ENCODE results near the gene NLN.

Gene NLN

DNA sequence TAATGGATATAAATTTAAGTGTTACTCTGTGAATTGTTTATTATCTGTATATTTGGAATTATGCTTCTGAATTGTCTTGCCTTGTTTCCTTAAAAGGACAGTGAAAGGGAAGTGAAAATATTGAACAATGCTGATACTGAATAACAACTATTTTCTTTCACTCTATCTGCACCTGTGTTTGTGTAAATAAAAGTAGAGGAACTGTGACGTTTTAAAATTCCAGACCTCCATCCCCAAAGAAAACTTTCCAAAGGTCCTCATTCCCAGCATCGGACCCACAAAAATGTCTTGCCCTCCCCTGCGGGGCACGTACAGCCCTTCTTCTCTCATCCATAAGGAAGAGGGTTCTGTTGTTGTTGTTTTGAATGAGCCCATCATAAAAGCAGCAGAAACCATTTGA is 100.0 kb downstream of the NLN start:
- Histone ChIP-seq H3K36me3 (ENCODE audit: insufficient read depth, low read length) (peaks cover 7% of the 10 kb centered on the region), H3K4me3 (ENCODE audit: low read length) (no peak overlapping the region), H3K4me1 (ENCODE audit: insufficient read depth, low read length) (peaks cover 18% of the 10 kb centered on the region), H3K27me3 (ENCODE audit: insufficient read depth, low read length) (no peaks in the 10 kb centered on the region), H3K9me3 (ENCODE audit: low read length) (no peaks in the 10 kb centered on the region), H2AFZ (ENCODE audit: low read depth, low read length) (no peak overlapping the region)

- Histone ChIP-seq H3K36me3 (ENCODE audit: insufficient read depth, low read length) (peaks cover 7% of the 10 kb centered on the region), H3K4me3 (ENCODE audit: low read length) (no peak overlapping the region), H2AFZ (ENCODE audit: low read depth, low read length) (no peak overlapping the region), H3K9me3 (ENCODE audit: low read length) (no peaks in the 10 kb centered on the region), H3K27me3 (ENCODE audit: insufficient read depth, low read length) (no peaks in the 10 kb centered on the region), H3K4me1 (ENCODE audit: insufficient read depth, low read length) (peaks cover 10% of the 10 kb centered on the region)
These were observed 100.7 kb downstream of the NLN start for GRCh38 chr5:65822710-65823109.

- no peaks in the 10 kb centered on the region for H3K27me3 ChIP-seq (ENCODE audit: insufficient read depth, low read length)
- H2AFZ ChIP-seq (ENCODE audit: low read depth, low read length): no peak overlapping the region
- peaks cover 5% of the 10 kb centered on the region for H3K4me1 ChIP-seq (ENCODE audit: insufficient read depth, low read length)
- H3K36me3 ChIP-seq (ENCODE audit: insufficient read depth, low read length): peaks cover 7% of the 10 kb centered on the region
- no peak overlapping the region for H3K4me3 ChIP-seq (ENCODE audit: low read length)
- no peaks in the 10 kb centered on the region for H3K9me3 ChIP-seq (ENCODE audit: low read length)
These were observed 101.2 kb downstream of the NLN start for GRCh38 chr5:65823204-65823603.

DNA sequence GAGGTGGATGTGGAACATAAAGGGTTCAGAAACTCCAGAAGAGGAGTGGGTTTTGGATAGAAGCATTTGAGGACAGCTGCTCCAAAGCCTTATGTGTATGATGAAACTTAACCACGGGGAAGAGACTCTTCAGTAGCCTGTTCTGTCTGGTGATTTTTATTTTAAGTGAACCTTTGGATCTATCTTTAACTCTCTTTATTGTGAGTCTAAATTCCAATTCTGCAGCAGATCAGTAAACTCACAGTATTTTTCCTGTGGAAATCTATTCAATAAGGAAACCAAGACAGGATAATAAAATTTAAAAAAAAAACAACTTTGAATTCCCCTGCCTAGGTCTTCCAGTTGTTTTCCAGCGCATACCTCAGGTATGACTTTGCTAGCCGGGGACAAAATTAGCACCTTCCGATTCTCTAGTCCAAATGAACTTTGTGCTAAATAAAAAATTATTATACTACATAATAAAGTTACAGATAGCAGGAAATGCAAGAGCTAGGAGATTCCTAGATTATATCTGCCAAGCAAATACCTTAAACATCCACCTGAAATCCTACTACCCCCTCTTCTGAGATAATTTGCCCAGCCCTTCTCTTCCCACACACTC is 101.9 kb downstream of the NLN start:
- Histone ChIP-seq H3K4me3 (ENCODE audit: low read length) (no peak overlapping the region), H2AFZ (ENCODE audit: low read depth, low read length) (no peak overlapping the region), H3K27me3 (ENCODE audit: insufficient read depth, low read length) (no peaks in the 10 kb centered on the region), H3K36me3 (ENCODE audit: insufficient read depth, low read length) (peaks cover 7% of the 10 kb centered on the region), H3K4me1 (ENCODE audit: insufficient read depth, low read length) (no peaks in the 10 kb centered on the region), H3K9me3 (ENCODE audit: low read length) (no peaks in the 10 kb centered on the region)

DNA sequence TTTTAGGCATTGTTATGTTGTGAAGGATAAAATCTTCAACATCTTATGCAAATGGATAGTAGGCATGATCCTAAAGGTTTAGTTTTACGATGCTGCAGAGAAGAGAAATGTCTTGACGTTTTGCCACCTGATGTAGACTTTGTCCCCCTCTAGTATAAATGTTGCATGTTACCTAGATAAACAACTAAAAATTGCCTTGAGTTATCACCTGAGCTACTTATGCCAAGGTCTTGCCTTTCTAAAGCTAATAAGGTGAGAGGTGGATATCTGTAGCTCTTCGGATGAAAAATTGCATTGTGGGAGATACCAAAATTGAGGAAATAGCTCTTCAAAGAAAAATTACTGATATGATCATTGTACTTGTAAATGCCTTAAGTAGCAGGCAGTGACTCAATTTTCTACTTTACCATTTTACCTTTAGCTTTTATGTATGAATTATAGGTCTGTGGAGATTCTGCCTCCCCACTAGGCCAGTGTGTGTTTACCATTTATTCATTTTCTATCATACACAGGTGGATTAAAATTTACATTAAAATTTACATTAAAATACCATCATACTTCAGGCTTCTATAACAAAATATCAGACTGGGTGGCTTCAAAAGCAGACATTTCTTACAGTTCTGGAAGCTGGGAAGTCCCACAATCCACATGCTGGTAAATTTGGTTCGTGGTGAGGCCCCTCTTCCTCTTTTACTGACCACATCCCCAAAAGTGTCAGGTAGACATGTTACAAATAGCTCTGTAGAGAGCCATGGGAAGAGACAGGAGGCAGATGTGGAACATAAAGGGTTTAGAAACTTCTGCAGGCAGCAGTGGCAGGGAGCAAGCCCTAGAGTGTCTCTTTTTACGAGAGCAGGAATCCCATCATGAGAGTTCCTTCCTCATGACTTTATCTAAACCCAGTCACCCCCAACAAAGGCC is 103.7 kb downstream of the NLN start:
- Histone ChIP-seq H3K36me3 (ENCODE audit: insufficient read depth, low read length) (peaks cover 4% of the 10 kb centered on the region), H3K9me3 (ENCODE audit: low read length) (no peaks in the 10 kb centered on the region), H3K4me1 (ENCODE audit: insufficient read depth, low read length) (peaks cover 6% of the 10 kb centered on the region), H2AFZ (ENCODE audit: low read depth, low read length) (no peak overlapping the region), H3K4me3 (ENCODE audit: low read length) (no peak overlapping the region), H3K27me3 (ENCODE audit: insufficient read depth, low read length) (no peaks in the 10 kb centered on the region)

DNA sequence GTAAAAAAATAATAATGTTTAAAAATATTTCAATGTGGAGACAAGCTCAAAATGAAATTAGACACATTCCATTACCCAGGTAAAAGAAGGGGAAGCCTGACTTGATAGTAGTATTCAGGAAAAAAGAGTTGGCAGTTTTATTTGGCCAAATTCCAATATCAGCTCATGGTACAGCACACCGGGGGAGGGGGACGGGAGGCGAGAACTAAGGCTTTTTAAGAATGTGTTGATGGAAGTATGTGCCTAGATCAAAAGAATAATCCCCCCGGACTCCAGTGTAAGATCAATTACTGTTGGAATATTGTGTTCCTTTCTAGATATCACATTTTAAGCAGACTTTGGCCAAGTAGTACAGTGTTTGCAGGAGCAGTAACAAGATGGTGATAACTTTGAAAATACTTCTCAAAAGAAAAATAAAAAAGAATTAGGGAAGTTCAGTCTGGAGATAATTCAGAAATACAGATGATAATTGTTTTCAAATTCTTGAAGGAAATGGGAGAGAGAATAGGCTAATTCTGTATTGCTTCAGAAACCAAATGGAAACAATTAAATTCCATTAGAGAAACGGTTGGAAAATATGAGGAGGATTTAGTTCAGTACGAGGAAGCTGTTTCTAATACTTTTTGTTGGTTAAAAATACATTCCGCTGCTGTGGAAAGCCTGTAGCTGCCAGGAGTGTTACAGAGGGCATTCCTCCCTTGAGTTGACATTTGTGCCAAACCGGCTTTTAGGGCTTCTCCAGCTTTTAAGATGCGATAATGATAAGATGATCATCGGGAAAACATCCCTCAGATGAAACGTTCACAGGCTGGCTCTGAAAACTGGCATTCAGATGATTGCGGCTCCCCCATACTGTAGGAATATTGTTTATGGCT is 106.3 kb downstream of the NLN start:
- Histone ChIP-seq H3K9me3 (ENCODE audit: low read length) (no peaks in the 10 kb centered on the region), H3K4me1 (ENCODE audit: insufficient read depth, low read length) (peaks cover 16% of the 10 kb centered on the region), H3K36me3 (ENCODE audit: insufficient read depth, low read length) (no peaks in the 10 kb centered on the region), H2AFZ (ENCODE audit: low read depth, low read length) (no peak overlapping the region), H3K4me3 (ENCODE audit: low read length) (no peak overlapping the region), H3K27me3 (ENCODE audit: insufficient read depth, low read length) (no peaks in the 10 kb centered on the region)

- Histone ChIP-seq H3K4me3 (ENCODE audit: low read length) (no peak overlapping the region), H3K4me1 (ENCODE audit: insufficient read depth, low read length) (peaks cover 16% of the 10 kb centered on the region), H3K27me3 (ENCODE audit: insufficient read depth, low read length) (no peaks in the 10 kb centered on the region), H3K9me3 (ENCODE audit: low read length) (no peaks in the 10 kb centered on the region), H2AFZ (ENCODE audit: low read depth, low read length) (no peak overlapping the region), H3K36me3 (ENCODE audit: insufficient read depth, low read length) (no peaks in the 10 kb centered on the region)
These were observed 108.9 kb downstream of the NLN start for GRCh38 chr5:65830856-65831255.

GRCh38 chr5:65831276-65831675 is 109.3 kb downstream of the NLN start:
- no peak overlapping the region for H2AFZ ChIP-seq (ENCODE audit: low read depth, low read length)
- no peaks in the 10 kb centered on the region for H3K36me3 ChIP-seq (ENCODE audit: insufficient read depth, low read length)
- peaks cover 16% of the 10 kb centered on the region for H3K4me1 ChIP-seq (ENCODE audit: insufficient read depth, low read length)
- no peaks in the 10 kb centered on the region for H3K27me3 ChIP-seq (ENCODE audit: insufficient read depth, low read length)
- no peak overlapping the region for H3K4me3 ChIP-seq (ENCODE audit: low read length)
- H3K9me3 ChIP-seq (ENCODE audit: low read length): no peaks in the 10 kb centered on the region

GRCh38 chr5:65832152-65832551 is 110.1 kb downstream of the NLN start:
- Histone ChIP-seq H3K36me3 (ENCODE audit: insufficient read depth, low read length) (no peaks in the 10 kb centered on the region), H3K9me3 (ENCODE audit: low read length) (no peaks in the 10 kb centered on the region), H2AFZ (ENCODE audit: low read depth, low read length) (no peak overlapping the region), H3K27me3 (ENCODE audit: insufficient read depth, low read length) (no peaks in the 10 kb centered on the region), H3K4me1 (ENCODE audit: insufficient read depth, low read length) (peaks cover 16% of the 10 kb centered on the region), H3K4me3 (ENCODE audit: low read length) (no peak overlapping the region)

GRCh38 chr5:65832603-65833228 is 110.7 kb downstream of the NLN start:
- Histone ChIP-seq H3K9me3 (ENCODE audit: low read length) (no peaks in the 10 kb centered on the region), H3K4me3 (ENCODE audit: low read length) (no peak overlapping the region)

DNA sequence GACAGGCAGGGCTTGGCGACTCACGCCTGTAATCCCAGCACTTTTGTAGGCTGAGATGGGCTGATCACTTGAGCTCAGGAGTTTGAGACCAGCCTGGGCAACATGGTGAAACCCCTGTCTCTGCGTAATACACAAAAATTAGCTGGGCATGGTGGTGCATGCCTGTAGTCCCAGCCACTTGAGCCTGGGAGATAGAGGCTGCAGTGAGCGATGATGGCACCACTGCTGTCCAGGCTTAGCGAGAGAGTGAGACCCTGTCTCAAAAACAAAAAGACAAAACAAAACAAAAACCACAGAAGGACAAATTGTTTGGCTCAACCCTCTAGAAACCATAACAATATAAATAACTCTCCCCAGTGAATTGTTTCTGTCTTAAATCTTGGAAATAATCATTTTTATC is 111.8 kb downstream of the NLN start:
- Histone ChIP-seq H3K4me1 (ENCODE audit: insufficient read depth, low read length) (peaks cover 16% of the 10 kb centered on the region), H3K27me3 (ENCODE audit: insufficient read depth, low read length) (no peaks in the 10 kb centered on the region), H3K4me3 (ENCODE audit: low read length) (no peak overlapping the region), H2AFZ (ENCODE audit: low read depth, low read length) (no peak overlapping the region), H3K9me3 (ENCODE audit: low read length) (no peaks in the 10 kb centered on the region), H3K36me3 (ENCODE audit: insufficient read depth, low read length) (no peaks in the 10 kb centered on the region)

More at GRCh38 chr5:65832603-65833228, 110.7 kb downstream of the NLN start:
- Histone ChIP-seq H3K36me3 (ENCODE audit: insufficient read depth, low read length) (no peaks in the 10 kb centered on the region), H3K4me1 (ENCODE audit: insufficient read depth, low read length) (peaks cover 16% of the 10 kb centered on the region), H2AFZ (ENCODE audit: low read depth, low read length) (no peak overlapping the region), H3K27me3 (ENCODE audit: insufficient read depth, low read length) (no peaks in the 10 kb centered on the region)

DNA sequence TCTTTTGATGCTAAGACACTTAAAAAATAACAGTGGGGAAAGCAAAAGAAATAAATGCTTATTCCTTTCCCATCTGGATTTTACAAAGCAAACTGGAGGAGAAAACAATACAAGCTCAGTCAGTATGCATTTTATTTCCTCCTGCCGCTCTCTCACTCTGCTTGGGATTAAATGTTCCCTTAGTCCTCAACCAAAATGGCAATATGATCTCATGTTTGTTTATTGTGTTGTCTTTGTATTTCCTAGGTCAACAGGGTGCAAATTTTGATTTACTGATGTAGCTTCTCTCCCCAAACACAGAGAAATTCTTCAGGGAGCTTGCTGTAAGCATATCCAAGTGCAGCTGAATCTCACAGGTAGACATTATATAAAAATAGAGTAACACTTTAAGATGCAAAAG is 112.3 kb downstream of the NLN start:
- Histone ChIP-seq H3K9me3 (ENCODE audit: low read length) (no peaks in the 10 kb centered on the region), H3K4me1 (ENCODE audit: insufficient read depth, low read length) (peaks cover 16% of the 10 kb centered on the region), H3K36me3 (ENCODE audit: insufficient read depth, low read length) (no peaks in the 10 kb centered on the region), H2AFZ (ENCODE audit: low read depth, low read length) (no peak overlapping the region), H3K4me3 (ENCODE audit: low read length) (no peak overlapping the region), H3K27me3 (ENCODE audit: insufficient read depth, low read length) (no peaks in the 10 kb centered on the region)
